Right lobe of liver (tissue), 6 donors: ENCODE measurements around the gene PPP2R5D. TPM values are rescaled to one million over a fixed set of nuclear protein-coding genes. Genes with fewer than 3 reads are reported as not detected.

Experiments used
- ATAC-seq, 4 donors: fragments of 200-7000 bp; cut with Tn5 transposase; one replicate each; pipeline ENCODE4 v1.9.1; 2020; ENCODE audit warnings: mild to moderate bottlenecking in 4 of 4, moderate library complexity in 4 of 4
- DNase-seq, 3 donors: peaks; one replicate each; pipeline ENCODE4 v3.0.0-alpha.2; 2020
- H3K27ac ChIP-seq, 3 donors: fragments of 200-600 bp; one replicate each; pipeline ENCODE4 v1.8.0; 2022
- H3K27me3 ChIP-seq, 2 donors: fragments of 200-600 bp; one replicate each; pipeline ENCODE4 v1.8.0; 2022
- H3K36me3 ChIP-seq, 4 donors: fragments of 200-600 bp; sonication (generic) in 1 of 4; one replicate each; pipeline versions ENCODE4 v1.5.1 to v1.8.0; 2017 to 2022; ENCODE audit warnings: control low read depth in 1 of 4
- H3K4me1 ChIP-seq, 4 donors: fragments of 200-600 bp; sonication (generic) in 1 of 4; one replicate each; pipeline versions ENCODE4 v1.5.1 to v1.8.0; 2017 to 2022; ENCODE audit warnings: control low read depth in 1 of 4
- H3K4me3 ChIP-seq, 3 donors: fragments of 200-600 bp; one replicate each; pipeline ENCODE4 v1.8.0; 2022
- H3K9me3 ChIP-seq, 4 donors: fragments of 200-600 bp; sonication (generic) in 1 of 4; one replicate each; pipeline versions ENCODE4 v1.5.1 to v1.8.0; 2017 to 2022; ENCODE audit warnings: control low read depth in 1 of 4
- CTCF ChIP-seq, 4 donors: fragments of 200-600 bp in 3 of 4; fragments of 450-650 bp in 1 of 4; IDR thresholded peaks; one replicate each; pipeline versions ENCODE4 v1.5.1 to v1.8.0; 2016 to 2022; ENCODE audit warnings: antibody characterized with exemption in 4 of 4, mild to moderate bottlenecking in 2 of 4
- POLR2A ChIP-seq: fragments of 450-650 bp; IDR thresholded peaks from one replicate; pipeline ENCODE4 v1.6.1; 2017; ENCODE audit warnings: antibody characterized with exemption, mild to moderate bottlenecking
- WGBS: methylation state at CpG from one replicate; pipeline ENCODE4 v1.1.6; 2018; ENCODE audit warnings: low coverage, low lambda C conversion rate; ENCODE audit not compliant: insufficient coverage; ENCODE audit errors: missing lambda C conversion rate; 5-methylcytosine and 5-hydroxymethylcytosine counted together
- intact Hi-C, 2 donors: fragments of 100-400 bp; cut with DNase I; formaldehyde crosslinking; loops; one replicate each; pipeline versions ENCODE4 v1.11.2 to v1.14.1; 2022
- total RNA-seq, 6 experiments: library from RNA; depleted of rRNA in 2 of 6; stranded (reverse); fragments of >200 nt in 2 of 6; fragmentation: NEBNext Ultra II Directional in 3 of 6; extraction: Animal tissue kit (Norgen Biotek cat#: 25700) in 3 of 6; gene quantifications; one replicate each; pipeline versions ENCODE4 v1.1.0 to v1.2.4, GENCODE V29; 2016 to 2023
- donor health status: DM: no; HTN: yes; CAD: no.
- donor health status: DM: no; HTN: no; CAD: no.
- donor health status: DM: no; HTN: no; CAD: no.
- donor health status: DM: no; HTN: yes; CAD: no.
- donor health status: DM: no; HTN: yes; CAD: no.

The PPP2R5D gene
- total RNA-seq, 6 experiments from 2014 or later = 11.5 to 24.0 (median 16.3) TPM

- Histone ChIP-seq H3K4me3 (no peak overlapping the region), H3K9me3 (no peaks in the 10 kb centered on the region), H3K4me1 (peaks cover 0 to 26% (median 7%) of the 10 kb centered on the region in 4 donors), H3K27ac (no peak overlapping the region), H3K27me3 (no peaks in the 10 kb centered on the region), H3K36me3 (peaks cover 0 to 36% (median 1%) of the 10 kb centered on the region in 4 donors)
- intact Hi-C loops = no loop called here
- no peak for ATAC-seq
- DNase-seq = peak in 1 of 3 donors; percentile 32
- WGBS = 43% methylated on average over 1 of the region's 6 CpGs
- TF ChIP-seq CTCF (IDR thresholded peaks at IDR 0.05) (no peak), POLR2A (no peak)
These were observed 28.0 kb downstream of the PPP2R5D start for GRCh38 chr6:43012364-43012763.

- no peak for ATAC-seq
- 4% methylated on average over 20 of the region's 25 CpGs for WGBS
These were observed 28.9 kb downstream of the PPP2R5D start for GRCh38 chr6:43013097-43013842.

GRCh38 chr6:43013843-43014433, 29.6 kb downstream of the PPP2R5D start, which contains the start of the genes KLHDC3 and MEA1:
Gene KLHDC3 (plus strand): TSS chr6:43014249. CDS start chr6:43017193, 2,944 bp downstream.
Gene MEA1 (minus strand): TSS chr6:43013946. CDS start chr6:43013813, 133 bp downstream.
- ATAC-seq (peak; percentile 97 to 99 (median 98)), DNase-seq (peak; percentile 98 to 99 (median 99))
- Histone ChIP-seq H3K9me3 (no peaks in the 10 kb centered on the region), H3K27me3 (no peaks in the 10 kb centered on the region), H3K4me1 (peaks cover 0 to 26% (median 7%) of the 10 kb centered on the region in 4 donors), H3K27ac (peak within 1 kb of the TSS; percentile 1 to 69 (median 51)), H3K36me3 (peaks cover 0 to 42% (median 7%) of the 10 kb centered on the region in 4 donors), H3K4me3 (peak within 1 kb of the TSS; percentile 66 to 71 (median 70))
- under 1% methylated on average over 45 of the region's 51 CpGs for WGBS
- TF ChIP-seq POLR2A (peak; percentile 34), CTCF (IDR thresholded peaks at IDR 0.05) (no peak)
- intact Hi-C loops = no loop called here

More at GRCh38 chr6:43013097-43013842, 28.9 kb downstream of the PPP2R5D start:
- TF ChIP-seq CTCF (IDR thresholded peaks at IDR 0.05) (no peak), POLR2A (no peak)
- peak in 1 of 3 donors; percentile 54 for DNase-seq
- Histone ChIP-seq H3K27me3 (no peaks in the 10 kb centered on the region), H3K4me3 (peak overlapping the region; percentile 66 to 71 (median 70)), H3K27ac (peak overlapping the region in 2 of 3 donors; percentile 51 to 69), H3K4me1 (peaks cover 0 to 26% (median 7%) of the 10 kb centered on the region in 4 donors), H3K36me3 (peaks cover 0 to 37% (median 5%) of the 10 kb centered on the region in 4 donors), H3K9me3 (no peaks in the 10 kb centered on the region)
- intact Hi-C loops = no loop called here

GRCh38 chr6:43014434-43014909, 30.1 kb downstream of the PPP2R5D start:
- WGBS = 3% methylated on average over 7 of the region's 7 CpGs
- ATAC-seq (no peak), DNase-seq (no peak)
- TF ChIP-seq POLR2A (no peak), CTCF (IDR thresholded peaks at IDR 0.05) (no peak)
- H3K36me3 ChIP-seq = peaks cover 0 to 48% (median 7%) of the 10 kb centered on the region in 4 donors
- peak overlapping the region; percentile 1 to 34 (median 10) for H3K27ac ChIP-seq
- peak overlapping the region; percentile 55 to 70 (median 66) for H3K4me3 ChIP-seq
- peaks cover 0 to 26% (median 7%) of the 10 kb centered on the region in 4 donors for H3K4me1 ChIP-seq
- H3K27me3 ChIP-seq = no peaks in the 10 kb centered on the region
- intact Hi-C loops = no loop called here
- no peaks in the 10 kb centered on the region for H3K9me3 ChIP-seq
